Right hindlimb (tissue), 1 donor: ENCODE results near the gene GRIN2A.

Experiments
- DNase-seq: peaks from one replicate; pipeline ENCODE4 v3.0.0-alpha.2; 2018

Gene GRIN2A

DNA sequence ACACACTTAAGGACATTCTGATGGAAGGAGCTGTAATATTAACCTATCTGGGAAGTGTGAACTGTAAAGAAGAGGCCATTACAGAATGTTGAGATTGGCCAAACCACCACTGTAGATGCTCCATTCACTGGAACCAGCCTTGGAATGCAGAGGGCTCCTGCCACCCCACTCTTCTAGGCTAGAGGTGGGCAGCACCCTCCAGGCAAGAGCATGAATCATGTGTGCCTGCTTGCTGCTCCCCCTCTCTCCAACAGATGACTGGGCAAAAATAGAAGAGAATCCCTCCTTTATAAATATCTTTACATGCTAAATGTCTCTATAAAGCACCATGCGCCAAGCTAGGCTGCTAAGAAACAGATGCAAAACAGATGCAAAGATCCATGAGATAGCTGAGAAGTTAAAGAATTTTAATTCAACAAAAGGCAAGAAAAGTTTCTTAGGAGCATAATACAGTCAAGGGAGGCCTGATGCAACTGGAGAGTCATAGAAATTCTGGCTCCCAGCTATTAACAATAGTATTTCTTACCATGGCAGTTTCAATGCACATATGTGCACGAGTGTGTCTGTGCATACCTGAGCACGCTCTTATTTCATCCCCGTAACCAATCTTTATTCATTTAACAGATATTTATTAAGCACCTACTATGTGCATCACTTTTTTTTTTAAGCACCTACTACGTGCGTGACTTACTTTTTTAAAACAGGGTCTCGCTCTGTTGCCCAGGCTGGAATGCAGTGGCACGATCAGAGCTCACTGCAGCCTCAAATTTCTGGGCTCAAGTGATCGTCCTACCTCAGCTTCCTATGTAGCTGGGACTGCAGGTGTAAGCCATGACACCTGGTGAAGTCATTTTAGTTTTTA is 53.6 kb downstream of the GRIN2A start:
- no peak for DNase-seq

DNA sequence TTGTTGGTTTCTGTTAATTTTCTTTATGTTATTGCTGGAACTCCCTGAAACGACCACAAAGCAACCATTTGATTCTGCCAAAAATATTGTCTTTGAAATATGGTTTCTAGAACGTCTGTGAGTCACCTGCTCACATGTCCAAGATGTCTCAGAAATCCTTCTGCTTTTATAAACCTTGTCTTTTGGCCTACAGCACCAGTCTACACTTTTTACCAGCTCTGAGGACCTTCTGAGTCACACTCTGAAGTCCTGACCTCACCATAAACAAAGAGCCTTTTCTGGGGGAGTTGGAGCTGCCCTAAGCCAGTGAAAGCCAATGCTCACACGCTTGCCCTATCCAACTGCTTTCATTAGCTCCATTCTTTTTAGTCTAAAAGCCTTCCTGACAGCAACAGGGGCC is 55.5 kb downstream of the GRIN2A start:
- no peak for DNase-seq

DNA sequence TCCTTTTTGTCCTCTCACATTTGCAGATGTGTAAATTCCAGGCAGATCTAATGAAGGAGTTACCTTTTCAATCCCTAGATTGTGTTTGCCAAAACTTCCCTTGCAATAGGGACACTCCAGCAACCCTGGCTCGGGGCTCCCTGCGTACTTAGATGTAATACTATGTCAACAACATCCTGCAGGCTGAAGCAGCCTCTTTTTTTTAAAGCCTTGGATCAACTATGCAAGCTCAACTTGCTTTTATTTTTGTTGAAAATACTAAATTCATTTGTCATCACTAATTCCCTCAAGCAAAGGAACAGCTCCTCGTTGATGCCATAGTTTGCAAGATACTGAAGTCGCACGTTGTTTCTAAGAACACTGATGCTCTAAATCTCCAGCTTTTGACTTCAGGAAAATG is 59.1 kb downstream of the GRIN2A start:
- no peak for DNase-seq

DNA sequence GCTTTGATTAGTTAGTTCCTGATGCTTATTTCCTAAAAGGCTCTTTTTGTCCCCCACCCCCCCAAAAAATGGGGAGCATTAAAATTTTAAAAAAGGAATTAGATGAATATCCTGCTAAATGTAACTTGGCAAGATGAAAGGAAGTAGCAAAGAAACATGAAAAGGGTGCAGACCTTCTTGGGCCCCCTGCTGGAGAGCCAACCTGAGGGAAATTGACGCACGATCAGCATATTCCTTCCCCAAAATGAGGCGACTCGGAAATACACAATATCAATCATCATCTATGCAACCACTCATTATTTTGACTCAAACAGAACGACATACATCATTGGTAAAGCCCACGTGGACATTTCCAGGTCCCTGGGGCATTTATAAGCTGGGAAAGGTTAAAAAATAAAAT is 59.7 kb downstream of the GRIN2A start:
- DNase-seq: no peak

DNA sequence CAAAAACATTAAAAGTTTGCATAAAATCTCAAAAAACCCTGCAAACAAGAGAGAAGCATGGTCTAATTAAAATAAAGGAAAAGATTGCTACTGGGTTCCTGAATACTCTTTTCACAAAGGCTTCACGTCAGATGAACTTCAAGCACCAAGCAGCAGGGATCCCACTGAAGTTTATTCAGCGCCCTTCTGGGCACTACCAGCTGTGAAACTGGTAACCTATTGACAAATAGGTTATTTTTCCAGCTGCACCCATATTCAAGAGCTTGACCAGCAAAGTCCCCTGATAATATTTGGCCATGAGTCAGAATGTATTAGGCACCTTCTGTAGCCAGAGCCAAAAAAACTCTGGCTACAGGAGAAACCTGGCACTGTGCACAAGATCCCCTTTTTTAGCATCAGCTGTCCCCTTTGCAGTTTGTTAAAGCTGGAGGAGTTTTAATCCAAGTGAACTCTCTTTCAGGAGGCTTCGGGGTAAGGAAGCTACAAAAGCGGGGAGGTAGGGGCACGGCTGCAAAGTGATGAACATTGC is 60.3 kb downstream of the GRIN2A start:
- no peak for DNase-seq

DNA sequence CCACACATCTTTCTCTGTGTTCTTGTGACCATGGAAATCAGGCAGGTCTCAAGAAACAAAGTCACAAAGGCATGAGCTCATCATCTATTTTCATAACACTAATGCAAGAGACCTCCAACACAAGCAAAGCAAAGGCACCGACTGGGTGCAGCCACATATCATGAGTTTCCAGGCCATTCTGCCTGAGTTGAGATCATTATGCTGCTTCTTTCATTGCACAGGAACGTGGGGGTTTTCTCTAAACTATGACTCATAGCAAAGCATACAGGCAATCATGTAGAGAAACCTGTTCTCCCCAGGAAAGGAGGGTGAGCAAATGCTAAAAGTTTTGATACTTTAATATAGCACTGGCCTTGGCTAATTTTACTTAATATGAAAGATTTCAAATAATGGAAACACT is 60.7 kb downstream of the GRIN2A start:
- DNase-seq: no peak

DNA sequence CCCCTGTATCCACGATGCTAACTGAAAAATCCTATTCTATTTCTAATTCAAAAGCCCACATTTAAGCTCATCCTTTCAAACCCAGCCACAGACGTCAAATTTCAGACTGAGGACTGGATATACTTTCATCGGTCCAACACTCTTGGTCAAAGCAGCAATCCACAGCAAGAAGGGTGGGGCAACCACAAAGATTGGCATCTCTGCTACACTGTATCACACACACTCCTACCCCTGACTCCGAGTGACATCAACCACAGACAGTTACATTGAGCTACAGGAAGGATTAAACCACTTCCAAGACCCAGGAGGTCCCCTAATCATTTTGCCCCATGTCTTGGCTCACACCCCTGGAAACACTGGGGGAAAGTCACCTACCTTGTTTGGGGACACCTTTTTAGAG is 61.3 kb downstream of the GRIN2A start:
- no peak for DNase-seq

DNA sequence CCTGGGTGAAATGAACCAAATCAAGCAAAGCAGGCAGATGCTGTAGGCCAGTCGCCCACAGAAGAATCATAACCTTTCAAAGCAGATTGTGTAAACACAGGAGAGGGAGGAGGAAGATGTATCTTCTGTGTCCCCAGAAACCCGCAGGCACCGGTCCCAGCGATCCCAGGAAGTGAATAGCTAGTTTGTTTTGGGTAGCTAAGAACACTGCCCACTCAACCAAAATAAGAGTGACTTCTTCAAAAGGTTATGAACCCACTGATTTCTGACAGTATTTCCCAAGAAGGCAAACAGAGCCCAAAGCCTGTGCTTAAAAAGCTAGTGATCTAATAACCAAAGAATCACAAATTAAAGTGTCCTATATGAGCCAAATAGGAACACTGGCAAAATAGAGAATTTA is 67.8 kb downstream of the GRIN2A start:
- DNase-seq: no peak

DNA sequence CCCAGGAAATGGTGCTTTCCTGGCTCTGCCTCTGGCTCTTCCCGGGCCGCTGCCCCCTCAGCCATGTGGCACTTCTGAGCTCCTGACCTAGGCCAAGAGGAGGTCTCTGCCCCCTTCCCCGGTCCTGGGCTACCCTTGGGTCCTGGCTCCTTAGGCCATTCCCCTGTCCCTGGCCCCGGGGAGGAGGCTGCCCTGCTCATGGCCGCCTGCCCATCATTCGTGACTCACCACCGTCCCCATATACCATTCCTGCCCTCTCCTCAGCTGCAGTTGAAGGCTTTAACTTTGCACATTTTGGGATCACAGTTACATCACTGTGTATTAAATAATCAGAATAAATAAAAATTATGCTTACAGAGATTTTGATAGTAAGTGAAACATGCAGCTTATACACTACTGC is 69.0 kb downstream of the GRIN2A start:
- no peak for DNase-seq

DNA sequence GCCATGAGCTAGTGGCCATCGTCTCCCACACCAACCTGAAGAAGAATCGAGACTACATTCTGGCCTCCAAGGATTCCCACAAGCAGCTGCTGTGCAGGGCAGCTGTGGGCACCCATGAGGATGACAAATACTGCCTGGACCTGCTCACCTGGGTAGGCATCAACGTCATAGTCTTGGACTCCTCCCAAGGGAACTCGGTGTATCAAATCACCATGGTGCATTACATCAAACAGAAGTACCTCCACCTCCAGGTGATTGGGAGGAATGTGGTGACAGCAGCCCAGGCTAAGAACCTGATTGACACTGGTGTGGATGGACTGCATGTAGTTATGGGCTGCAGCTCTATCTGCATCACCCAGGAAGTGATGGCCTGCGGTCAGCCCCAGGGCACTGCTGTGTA is 70.2 kb downstream of the GRIN2A start:
- DNase-seq: no peak

DNA sequence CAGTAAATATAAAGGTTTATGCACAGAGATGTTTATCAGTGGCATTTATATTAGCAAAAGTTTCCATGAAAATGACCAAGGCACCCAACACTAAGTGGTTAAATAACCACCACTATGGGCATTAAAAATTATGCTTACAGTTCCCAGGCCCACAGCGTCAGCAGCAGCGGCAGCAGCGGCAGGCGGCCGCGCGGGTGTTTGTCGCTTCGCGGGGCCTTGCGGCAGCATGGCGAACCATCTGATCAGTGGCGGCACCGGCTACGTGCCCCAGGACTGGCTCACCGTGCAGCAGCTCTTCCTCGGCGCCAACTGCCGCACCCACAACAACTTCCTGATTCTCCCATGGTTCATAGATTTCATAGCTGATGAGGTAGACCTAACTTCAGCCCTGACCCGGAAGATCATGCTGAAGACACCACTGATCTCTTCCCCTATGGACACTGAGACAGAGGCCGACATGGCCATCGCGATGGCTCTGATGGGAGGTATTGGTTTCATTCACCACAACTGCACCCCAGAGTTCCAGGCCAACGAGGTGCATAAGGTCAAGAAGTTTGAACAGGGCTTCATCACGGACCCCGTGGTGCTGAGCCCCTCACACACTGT is 71.0 kb downstream of the GRIN2A start:
- DNase-seq: no peak

DNA sequence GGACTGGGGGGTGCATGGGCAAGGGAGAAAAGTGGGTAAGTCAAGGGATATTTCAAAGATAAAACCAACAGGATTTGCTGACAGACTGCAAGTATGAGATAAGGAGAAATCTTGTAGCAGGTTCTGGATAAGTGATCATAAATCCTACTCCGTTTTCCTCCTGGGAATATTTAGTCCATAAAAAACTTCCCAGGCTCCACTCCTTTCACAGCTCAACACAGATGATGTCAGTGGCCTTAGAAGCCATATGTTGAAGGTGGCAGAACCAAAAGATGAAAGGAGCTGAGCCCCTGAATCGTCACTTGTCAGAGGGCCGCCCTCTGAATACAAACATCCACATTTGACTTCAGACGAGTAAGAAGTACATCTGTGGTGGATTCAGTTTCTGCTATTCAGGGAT is 71.7 kb downstream of the GRIN2A start:
- no peak for DNase-seq

DNA sequence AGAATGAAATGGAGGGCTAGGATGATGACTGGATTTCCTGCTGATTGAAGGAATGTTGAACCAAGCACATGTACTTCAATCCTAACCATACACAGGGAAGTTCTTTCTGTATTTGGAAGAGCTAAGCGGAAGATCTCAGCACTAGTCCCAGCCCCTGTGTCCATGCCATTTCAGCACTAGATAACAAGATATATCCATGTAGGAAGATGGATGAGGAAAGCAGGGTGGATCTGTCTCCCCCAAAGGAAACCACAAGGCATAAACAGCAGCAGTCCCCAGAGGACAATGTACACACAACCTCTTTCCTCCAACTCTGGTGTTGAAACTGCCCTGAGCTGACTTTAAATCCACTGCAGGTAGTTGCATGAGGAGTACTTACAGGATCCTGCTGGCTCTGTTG is 75.1 kb downstream of the GRIN2A start:
- no peak for DNase-seq

DNA sequence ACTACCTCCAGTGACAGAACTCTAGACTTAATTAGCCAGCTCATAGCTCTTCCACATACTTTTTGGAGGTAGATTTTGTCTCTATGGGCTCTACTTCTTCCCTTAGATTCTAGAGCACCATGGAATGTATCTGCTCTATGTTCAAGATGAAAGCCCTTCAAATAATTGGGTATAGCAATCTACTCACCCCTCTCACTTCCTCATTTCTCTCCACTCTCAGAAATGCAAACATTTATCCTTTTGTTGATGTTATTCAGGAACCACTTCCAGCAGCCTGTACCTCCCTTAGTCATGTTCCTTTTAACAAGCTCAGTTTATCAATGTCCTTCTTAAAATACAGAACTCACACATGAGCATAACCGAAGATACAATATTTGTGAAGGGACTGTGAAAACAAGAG is 78.5 kb downstream of the GRIN2A start:
- no peak for DNase-seq

DNA sequence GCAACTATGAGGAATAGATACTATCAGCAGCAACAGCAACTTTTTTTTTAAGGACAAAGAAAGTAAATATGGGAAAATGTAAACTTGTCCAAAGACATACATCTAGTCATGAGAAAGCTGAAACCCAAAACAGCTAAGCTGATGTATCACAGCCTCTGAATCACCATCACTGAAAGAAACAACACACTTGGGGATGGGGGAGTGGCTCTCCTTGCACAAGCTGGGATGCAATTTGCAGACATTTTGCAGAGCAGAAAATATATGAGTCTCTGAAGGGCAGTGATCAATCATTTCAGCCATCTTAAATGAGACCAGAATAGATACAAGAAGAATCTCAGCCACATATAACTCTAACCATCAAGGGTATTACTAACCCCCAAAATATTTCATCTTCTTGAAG is 79.1 kb downstream of the GRIN2A start:
- no peak for DNase-seq

DNA sequence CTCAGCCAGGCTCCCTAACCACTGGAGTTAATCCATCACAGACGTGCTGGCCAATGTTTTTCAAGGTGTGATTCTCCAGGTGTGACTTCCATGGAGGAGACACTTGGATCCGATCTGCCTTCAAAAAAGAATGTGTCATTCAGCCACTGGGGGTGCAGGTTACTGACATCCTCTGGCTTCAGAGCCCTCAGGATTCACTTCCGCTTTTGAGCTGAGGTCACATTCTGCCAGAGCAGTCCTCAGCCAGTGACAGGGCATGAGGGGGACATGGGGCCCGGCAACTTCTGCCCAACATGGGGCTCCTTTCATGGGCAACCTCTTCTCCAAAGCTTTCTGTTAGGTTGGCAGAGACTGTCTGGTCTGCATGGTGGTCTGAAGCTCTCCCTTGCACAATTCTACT is 81.4 kb downstream of the GRIN2A start:
- DNase-seq: no peak

DNA sequence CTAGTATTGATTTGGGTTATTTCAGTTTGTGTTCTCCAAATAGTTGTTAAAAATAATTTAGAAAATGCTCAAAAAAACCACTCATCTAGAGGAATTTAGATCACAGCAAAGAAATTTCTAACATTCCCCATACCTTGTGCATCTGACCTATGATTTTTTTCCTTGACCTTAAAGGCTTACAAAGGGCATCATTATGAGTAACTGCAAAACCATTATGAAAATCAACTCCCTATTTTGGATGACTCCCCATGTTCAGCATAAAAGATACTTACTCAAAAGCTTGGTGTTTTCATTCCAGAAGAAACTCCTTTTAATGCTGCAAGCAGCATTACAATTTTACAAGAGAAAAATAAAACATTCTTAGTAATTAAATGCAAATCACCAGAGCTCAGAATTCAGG is 83.2 kb downstream of the GRIN2A start:
- no peak for DNase-seq

DNA sequence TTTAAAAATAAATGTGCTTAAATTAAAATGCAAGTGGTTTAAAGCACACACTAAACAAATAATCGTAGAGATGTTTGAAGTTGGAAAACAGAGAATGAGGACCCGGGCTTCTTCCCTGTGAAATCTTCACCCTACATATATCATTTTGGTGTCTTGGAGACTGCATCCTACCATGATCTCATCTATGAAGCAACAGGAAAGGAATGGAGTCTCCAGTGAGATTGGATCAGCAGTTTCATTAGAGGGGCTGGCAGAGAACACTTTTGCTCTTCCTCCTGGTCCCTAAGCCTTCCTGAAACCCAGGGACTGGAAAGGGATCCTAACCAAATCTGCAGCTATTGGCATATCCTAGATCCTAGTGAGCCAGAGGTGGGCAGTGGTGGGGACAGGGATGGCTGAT is 85.0 kb downstream of the GRIN2A start:
- DNase-seq: no peak

DNA sequence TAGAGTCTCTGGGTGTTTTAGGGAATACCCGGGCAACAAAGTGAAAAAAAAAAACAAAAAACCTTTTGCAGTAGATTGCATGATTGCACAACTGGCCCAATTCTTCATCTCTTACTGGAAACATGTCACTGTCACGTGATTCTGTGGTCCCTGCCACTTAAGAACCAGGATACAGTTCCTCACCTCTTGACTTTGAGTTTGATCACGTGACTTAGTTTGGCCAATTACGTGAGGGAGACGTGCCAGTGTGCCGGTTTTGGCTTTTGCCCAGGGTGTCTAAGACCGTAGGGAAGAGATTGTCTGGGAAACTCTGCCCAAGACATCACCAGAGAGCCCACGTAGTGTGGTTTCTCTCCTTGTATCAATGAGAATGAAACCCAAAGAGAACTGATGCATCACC is 88.7 kb downstream of the GRIN2A start:
- DNase-seq: no peak

DNA sequence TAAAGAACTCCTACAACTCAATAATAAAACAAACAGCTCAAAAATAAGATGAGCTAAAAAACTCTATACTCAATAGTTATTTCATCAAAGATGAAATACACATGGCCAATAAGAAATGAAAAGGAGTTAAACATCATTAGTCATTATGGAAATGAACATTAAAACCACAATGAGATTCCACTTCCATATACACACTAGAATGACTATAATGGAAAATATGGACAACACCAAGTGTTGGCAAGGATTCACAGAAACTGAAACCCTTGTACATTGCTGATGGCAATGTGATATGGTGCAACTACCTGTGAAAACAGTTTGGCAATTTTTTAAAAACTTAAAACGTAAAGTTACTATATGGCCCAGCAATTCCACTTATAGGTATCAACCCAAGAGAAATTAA is 91.4 kb downstream of the GRIN2A start:
- DNase-seq: no peak

DNA sequence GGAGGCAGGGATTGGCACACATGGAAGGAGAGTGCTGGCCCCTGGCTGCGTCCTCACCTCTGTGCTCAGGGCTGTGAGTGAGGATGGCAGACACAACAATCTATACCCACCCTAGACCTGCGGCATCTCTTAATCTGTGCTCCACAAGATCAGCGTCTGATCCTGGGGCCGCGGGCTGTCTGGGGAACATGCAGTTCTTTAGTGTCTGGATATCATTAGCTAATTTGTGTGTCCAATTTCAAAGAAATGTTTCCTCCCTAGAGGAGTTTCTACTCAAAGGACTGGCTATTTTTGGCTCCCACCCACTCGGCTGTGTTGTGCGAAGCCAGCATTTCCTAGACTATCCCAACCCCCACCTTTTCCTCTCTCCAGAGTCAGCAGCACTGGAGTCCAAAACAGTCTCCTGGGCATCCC is 93.8 kb downstream of the GRIN2A start:
- no peak for DNase-seq

DNA sequence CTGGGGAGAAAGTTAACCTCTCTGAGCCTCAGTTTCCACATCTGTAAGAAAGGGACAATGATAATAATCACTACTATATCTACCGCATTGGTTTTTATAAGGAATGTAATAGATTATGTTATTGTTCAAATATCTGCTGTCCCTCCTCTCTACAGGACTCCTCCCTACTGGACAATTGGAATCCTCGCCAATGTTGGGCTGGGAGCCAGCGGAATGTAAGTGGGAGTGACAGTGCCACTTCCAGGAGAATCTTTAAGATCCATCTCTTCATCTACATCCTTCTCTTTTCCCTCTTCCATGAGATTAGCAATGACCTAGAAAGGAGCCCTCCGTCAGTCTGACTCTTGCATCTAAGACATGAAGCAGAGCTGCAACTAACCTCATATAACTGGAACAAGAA is 95.1 kb downstream of the GRIN2A start:
- no peak for DNase-seq

DNA sequence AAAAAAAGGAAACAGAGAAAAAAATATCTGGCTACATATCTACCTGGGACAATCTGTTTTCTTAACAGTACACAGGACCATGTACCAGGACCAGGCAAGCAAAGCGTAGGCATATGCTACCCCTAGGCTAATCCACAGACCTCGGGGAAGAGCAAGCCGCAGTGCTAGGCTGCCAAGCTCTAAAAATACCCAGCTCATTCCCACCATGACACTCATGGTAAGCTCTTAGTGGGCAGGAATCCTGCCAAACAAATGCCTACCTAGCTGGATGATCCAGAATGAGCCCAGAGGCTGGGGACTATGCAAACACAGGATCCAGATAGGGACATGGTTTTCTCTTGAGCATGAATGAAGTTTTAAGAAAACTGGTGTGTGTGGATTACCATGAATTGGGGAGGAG is 95.6 kb downstream of the GRIN2A start:
- no peak for DNase-seq

DNA sequence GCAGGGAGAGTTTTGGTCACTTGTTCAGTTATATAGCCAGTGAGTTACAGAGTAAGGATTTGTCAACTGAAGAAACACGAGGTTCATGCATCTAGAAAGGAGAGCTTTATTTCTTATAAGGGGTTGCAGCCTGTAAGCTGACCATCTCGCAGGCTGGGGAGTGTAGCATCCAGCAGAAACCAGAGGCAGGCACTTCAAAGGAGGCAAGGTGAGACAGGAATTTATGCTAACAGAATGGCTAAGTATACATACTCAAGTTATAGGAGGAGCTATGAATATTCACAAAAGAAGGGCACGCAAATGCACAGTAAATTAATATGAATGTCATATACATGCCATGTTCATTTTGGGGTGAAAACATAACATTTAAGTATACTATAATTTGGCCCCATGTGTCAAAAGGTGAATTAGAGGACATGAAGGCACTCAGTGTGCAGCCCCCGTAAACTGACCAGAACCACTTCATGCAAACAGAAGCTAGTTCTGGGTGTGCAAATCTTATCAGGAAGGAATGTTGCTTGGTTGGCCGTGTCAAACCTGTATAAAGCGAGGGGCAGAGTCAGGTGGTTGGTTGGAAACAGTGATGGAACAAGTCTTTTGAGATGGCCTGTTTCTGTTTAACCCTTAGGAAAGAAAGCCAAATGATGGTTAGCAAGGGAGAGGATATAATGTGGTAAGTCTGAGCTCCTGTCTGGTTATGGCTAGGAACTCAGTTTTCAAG is 97.0 kb downstream of the GRIN2A start:
- DNase-seq: no peak
